SHP77 (cell line): ENCODE measurements around the gene LRIT1.

Source experiments
- DNase-seq, 2 experiments: peaks; one replicate each; lab custom pipeline; 2025; lab: John Stamatoyannopoulos, UW

LRIT1 gene

GRCh38 chr10:84214046-84214572 is 27.2 kb downstream of the LRIT1 start:
- DNase-seq = no peak

GRCh38 chr10:84213076-84213475 is 28.3 kb downstream of the LRIT1 start:
- no peak for DNase-seq

DNA sequence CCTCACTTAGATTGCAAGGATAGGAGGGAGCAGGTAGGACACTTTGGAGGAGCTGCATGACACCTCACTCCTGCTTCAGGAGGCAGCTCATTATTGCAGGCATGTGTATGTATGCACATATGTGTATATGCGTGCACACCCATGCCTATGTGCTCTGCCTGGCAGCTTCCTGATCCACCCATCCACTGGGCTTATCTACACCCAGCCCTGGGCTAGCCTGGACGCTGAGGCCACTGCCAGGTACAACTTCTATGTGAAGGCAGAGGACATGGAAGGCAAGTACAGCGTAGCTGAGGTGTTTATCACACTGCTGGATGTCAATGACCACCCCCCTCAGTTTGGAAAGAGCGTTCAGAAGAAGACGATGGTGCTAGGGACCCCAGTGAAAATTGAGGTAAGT is 29.3 kb downstream of the LRIT1 start:
- DNase-seq = no peak

GRCh38 chr10:84211566-84211965 is 29.8 kb downstream of the LRIT1 start:
- no peak for DNase-seq

GRCh38 chr10:84208023-84208422 is 33.3 kb downstream of the LRIT1 start:
- DNase-seq = no peak

DNA sequence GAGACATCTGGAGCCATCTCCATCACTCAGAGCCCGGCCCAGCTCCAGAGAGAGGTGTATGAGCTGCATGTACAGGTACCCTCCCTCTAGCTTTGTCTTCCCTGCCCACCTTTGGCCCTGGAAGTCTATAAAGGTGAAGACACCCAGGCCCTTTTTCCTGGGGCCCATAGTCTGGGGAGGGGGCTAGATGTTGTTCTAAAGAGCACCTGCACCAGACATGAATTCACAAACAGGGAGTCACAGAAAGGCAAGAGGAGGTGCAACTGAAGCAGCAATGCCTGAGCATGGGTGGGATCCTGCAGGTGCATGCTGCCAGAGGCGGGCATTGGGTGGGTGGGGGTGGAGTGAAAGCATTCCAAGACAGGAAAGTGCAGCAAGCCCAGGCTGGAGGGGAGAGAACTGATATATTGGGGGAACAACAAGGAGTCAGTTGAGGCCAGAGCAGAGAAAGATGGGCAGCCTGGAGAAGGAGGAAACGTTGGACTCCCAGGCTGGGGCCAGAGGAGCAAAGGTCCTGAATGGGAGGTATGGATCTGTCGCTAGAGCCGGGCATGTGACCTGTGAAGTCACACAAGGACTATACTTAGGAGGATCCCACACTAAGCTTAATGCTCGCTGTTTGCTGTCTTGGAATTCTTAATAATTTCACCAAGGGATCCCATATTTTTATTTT is 35.4 kb downstream of the LRIT1 start:
- no peak for DNase-seq

- no peak for DNase-seq
Measured at GRCh38 chr10:84205049-84205852, 36.1 kb downstream of the LRIT1 start.

DNA sequence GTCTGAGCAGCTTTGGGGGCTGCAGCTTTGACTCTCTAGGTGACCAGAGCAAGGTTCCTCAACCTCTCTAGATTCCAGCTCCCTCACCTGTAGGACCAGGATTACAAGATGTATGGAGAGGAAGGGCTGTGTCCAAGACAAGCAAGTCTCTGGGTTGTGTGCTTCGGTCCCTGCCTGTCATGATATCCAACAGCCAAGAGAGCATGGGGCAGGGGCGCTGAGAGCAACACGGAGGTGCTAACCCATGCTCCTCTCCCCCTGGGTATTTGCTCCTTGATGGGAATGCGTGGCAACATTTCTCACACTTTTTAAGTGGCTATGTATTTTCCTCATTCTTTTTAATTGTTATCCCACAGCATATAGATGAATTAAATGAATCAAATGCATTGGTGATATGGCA is 36.7 kb downstream of the LRIT1 start:
- DNase-seq = no peak

DNA sequence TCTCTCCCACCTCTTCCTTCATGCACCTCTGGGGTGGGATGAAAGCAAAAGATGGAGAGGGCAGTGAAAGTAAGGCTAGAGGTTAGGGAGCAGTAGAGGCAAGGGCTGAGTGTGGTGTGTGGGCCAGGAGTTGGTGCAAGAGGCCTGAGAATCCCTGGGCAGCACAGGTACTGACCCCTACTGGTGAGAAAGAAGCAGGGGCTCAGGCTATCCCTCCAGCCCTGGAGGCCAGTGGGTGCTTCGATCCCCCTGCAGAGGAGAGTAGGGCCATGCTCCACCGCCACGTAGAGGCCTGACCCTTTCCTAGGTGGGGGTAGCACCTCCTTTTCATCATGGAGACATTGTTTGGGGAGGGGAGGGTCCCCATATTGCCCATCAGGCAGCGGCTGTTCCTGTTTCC is 37.2 kb downstream of the LRIT1 start:
- DNase-seq = no peak

GRCh38 chr10:84202349-84202748 is 39.0 kb downstream of the LRIT1 start:
- DNase-seq = no peak

DNA sequence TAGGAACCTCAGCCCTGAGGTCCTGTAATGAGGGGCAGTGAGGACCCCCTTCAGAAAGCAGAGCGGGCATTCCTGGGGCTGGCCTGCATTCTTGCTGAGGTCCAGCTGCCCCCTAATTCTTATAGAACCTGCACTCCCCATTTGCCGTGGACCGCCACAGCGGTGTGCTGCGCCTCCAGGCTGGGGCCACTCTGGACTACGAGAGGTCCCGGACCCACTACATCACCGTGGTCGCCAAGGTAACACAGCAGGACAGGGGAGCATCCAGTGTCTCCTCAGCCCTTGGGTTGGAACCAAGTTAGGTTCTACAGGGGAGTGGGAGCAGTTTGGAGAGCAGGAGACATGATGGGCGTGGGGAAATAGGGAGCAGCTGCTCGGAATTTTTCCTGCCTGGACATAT is 39.7 kb downstream of the LRIT1 start:
- DNase-seq = no peak

DNA sequence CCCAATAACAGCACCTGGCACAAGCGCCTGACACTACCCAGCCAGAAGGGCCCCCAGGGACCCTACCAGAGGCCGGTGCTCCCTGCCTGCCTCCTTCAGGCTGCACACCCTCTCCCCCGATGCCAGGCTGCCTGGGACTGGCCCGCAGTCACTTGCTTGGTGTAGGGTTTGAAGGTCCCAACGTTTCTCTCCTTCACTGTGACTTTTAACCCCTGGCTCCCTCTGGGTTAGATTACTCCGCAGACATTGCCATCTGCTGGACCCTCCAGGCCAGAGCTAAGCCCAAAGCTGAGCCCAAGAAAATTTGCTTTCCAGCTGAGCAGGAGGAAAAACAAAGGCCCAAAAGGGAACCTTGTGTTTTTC is 40.1 kb downstream of the LRIT1 start:
- DNase-seq = no peak

- no peak for DNase-seq
Measured at GRCh38 chr10:84200537-84201243, 40.7 kb downstream of the LRIT1 start.

DNA sequence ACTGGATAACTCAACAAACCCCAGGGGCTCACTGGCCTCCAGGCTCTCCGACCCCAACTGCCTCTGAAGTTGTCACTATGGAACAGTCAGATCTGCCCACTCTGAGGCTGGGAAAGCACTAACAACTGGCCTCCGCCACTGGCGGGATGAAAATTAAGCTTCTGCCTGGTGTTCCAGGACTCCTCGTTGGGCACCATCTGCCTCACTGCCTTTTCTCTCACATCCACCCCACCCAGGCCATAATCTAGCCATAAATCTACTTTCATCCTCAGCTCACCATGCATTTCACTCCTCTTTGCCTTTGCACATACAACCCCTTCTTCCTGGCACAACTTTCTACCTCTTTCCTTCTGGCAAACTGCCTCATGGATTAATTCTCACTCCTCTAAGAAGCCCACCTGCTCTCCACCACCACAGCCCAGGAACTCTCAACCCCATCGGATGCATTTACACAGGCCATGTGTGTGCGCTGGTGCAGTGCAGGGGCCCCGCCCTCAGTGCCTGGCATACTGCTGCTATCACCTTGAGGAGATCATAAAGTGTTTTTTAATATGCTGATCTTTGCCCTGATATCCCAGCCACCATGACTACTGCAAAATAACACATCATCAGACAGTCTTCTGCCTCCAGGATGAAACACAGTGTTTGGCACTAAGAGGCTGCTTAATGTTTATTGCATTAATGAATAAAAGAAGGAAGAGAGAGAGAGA is 43.0 kb downstream of the LRIT1 start:
- no peak for DNase-seq

- no peak for DNase-seq
Measured at GRCh38 chr10:84197643-84198042, 43.7 kb downstream of the LRIT1 start.

DNA sequence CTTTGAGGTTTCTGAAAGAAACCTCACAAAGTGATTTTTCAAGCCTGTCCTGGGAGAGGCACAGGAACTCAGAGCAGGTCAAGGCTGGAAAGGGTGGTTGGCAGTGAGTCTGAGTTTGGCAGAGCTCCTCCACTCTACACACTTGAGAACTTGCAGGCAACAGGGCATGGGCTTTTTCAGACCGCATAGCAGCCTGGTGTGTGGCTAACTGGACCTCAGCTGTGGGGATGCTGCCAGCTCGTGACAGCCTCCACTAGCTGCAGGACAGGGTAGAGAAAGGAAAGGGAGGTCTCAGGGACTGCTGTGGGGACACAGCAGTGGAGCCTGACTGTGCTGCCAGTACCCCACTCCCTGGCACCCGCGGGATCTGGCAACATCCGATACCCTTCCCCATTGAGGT is 44.4 kb downstream of the LRIT1 start:
- no peak for DNase-seq

DNA sequence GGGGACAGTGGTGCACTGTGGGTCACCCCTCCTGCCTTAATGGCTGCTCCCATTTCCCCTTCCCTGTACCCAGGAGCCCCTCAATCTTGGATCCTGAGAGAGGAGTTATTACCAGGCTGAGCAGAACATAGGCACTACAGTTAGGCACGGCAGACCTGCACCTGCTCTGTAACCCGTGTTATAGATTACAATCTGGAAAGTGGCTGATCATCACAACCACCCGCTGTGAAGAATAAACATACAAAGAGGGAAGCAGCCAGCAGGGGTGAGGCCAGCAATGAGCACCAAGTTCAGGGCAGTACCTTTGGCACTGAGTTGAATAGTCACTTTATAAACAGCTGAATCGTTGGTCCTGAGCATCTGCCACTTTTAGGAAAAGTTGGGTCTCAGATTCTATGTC is 45.3 kb downstream of the LRIT1 start:
- no peak for DNase-seq

DNA sequence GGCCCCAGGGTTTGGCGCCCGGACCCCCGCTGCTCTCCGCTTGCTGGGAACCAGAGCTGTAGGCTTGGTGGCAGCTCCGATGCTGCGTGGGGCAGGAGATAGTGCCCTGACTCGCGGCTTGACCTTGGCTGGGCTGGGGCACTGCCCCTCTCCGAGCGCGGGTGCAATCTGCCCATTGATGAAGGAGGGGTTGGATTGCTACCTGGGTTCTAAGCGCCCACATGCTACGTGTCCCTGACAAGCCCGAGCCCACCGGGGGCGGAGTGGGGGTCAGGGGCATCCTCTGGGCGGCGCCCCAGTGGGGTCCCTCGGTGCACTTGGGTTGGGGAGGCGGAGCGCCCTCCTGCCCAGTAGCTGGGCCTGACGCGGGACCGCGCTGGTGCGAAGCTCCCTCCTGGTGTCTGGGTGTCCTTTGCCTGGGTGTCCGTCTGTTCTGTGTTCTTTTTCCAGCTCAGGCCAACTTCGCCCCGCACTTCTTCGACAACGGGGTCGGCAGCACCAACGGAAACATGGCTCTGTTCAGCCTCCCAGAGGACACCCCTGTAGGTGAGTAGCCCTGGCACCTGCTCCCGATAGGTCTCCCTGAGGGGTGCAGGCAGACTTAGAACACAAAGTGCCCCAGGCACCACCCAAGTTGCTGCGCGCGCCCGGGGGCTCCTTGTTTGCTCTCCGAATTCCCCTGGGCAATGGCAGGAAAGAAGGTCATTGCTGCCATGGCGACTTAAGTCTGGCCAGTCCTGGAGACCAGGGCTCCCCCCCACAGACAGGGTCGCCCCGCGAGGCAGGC is 46.1 kb downstream of the LRIT1 start:
- no peak for DNase-seq

DNA sequence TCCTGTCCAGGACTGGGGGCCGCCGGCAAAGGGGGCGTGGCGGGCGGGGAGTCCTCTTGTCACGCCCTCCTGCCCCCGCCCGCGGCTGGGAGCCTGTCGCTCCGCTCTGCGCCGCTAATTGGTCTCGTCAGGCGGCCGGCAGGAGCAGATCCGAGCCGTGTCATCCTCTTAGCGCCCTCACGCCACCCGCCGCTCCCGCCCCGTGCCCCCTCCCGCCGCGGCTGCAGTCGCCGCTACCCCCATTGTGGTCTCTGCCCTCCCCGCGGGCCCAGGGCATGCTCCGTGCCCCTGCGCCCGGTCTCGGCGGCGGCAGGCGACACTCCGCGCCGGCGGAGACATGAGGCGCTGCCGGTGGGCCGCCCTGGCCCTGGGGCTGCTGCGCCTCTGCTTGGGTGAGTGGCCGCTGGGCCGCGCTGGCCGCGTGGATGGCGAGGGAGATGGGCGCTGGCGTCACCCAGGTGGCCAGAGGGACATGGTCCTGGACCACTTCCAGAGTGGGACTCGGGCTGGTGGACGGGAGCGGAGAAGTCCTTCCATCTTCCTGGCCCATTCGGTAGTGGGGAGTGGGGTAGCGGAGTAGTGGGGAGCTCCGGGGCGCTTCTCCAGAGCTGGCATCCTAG is 46.8 kb downstream of the LRIT1 start, which contains the start of gene CDHR1:
Gene CDHR1, plus strand, starts transcription at position 114 of the 620 bp plus-strand sequence. Its CDS starts 224 bp downstream, at position 338.
- no peak for DNase-seq

- DNase-seq = no peak
Measured at GRCh38 chr10:84193846-84194423, 47.4 kb downstream of the LRIT1 start.
